PC-9 (cell line): ENCODE data around the gene RBM14. TPM values are rescaled to one million over a fixed set of nuclear protein-coding genes. Genes with fewer than 3 reads are reported as not detected.

ENCODE experiments used
- BruUV-seq: library from RNA; stranded (reverse); fragments of 400-500 nt; replicated peaks from 2 replicates; lab custom pipeline; 2021; lab: Mats Ljungman, UMichigan
- CTCF ChIA-PET: fragments of 300-600 bp; sonication (Branson Sonifier 250); formaldehyde crosslinking; loops from one replicate; lab custom pipeline; 2022; ENCODE audit warnings: antibody characterized with exemption; lab: Charles Lee
- POLR2A ChIA-PET: fragments of 300-600 bp; sonication (Branson Sonifier 250); formaldehyde crosslinking; loops from one replicate; lab custom pipeline; 2022; ENCODE audit warnings: antibody characterized with exemption; ENCODE audit not compliant: unreplicated experiment; lab: Charles Lee
- DNase-seq, 2 experiments: peaks; one replicate each; pipeline versions ENCODE4 v3.0.0 to v3.0.0-alpha.2; 2015 to 2022; ENCODE audit warnings: mixed read lengths in 1 of 2
- H2AFZ ChIP-seq: fragments of 200-600 bp; sonication (generic); 2 replicates; pipeline ENCODE4 v1.8.1; 2017; ENCODE audit warnings: antibody characterized with exemption
- H3F3A ChIP-seq: fragments of 200-600 bp; sonication (generic); 2 replicates; pipeline ENCODE4 v1.8.1; 2017; ENCODE audit warnings: antibody characterized with exemption, mild to moderate bottlenecking, low read depth; ENCODE audit not compliant: insufficient read depth
- H3K27ac ChIP-seq: fragments of 200-600 bp; sonication (generic); 2 replicates; pipeline ENCODE4 v1.6.1; 2016; ENCODE audit warnings: mixed run types
- H3K27me3 ChIP-seq: fragments of 200-600 bp; sonication (generic); 2 replicates; pipeline ENCODE4 v1.6.1; 2016; ENCODE audit warnings: low read depth, mixed run types; ENCODE audit not compliant: insufficient read depth
- H3K36me3 ChIP-seq: fragments of 200-600 bp; sonication (generic); 2 replicates; pipeline ENCODE4 v1.6.1; 2016; ENCODE audit warnings: low read depth, mixed run types
- H3K4me1 ChIP-seq: fragments of 200-600 bp; sonication (generic); replicated peaks from 2 replicates; pipeline ENCODE4 v1.6.1; 2016; ENCODE audit warnings: mixed run types; ENCODE audit not compliant: insufficient read depth
- H3K4me2 ChIP-seq: fragments of 200-600 bp; sonication (generic); 2 replicates; pipeline ENCODE4 v1.6.1; 2017; ENCODE audit warnings: mixed run types
- H3K4me3 ChIP-seq: fragments of 200-600 bp; sonication (generic); 2 replicates; pipeline ENCODE4 v1.6.1; 2016; ENCODE audit warnings: mixed run types
- H3K79me2 ChIP-seq: fragments of 200-600 bp; sonication (generic); 2 replicates; pipeline ENCODE4 v1.6.1; 2017; ENCODE audit warnings: low read depth, mixed run types
- H3K9me2 ChIP-seq: fragments of 200-600 bp; sonication (generic); 2 replicates; pipeline ENCODE4 v1.8.1; 2017; ENCODE audit warnings: mild to moderate bottlenecking; ENCODE audit not compliant: insufficient read depth
- H3K9me3 ChIP-seq: fragments of 200-600 bp; sonication (generic); 2 replicates; pipeline ENCODE4 v1.8.1; 2016; ENCODE audit warnings: low read depth; ENCODE audit not compliant: insufficient read depth
- H4K20me1 ChIP-seq: fragments of 200-600 bp; sonication (generic); 2 replicates; pipeline ENCODE4 v1.8.1; 2017; ENCODE audit not compliant: insufficient read depth
- EZH2 ChIP-seq: fragments of 200-600 bp; sonication (generic); IDR thresholded peaks from 2 replicates; pipeline ENCODE4 v1.8.0; 2017; ENCODE audit warnings: antibody characterized with exemption, low read depth
- intact Hi-C: fragments of 100-400 bp; cut with micrococcal nuclease; formaldehyde crosslinking; loops from one replicate; pipeline ENCODE4 v1.10.0; 2022; ENCODE audit not compliant: unreplicated experiment
- total RNA-seq: library from RNA; stranded (reverse); gene quantifications from 2 replicates; pipeline ENCODE4 v1.2.3, GENCODE V29; 2021
- TF ChIP-seq, protein P1 (sequence below): fragments of 200-600 bp; sonication (generic); conservative IDR thresholded peaks from 2 replicates; pipeline ENCODE4 v1.6.1; 2017; ENCODE audit warnings: mixed run types, antibody characterized with exemption, mild to moderate bottlenecking, moderate library complexity

Gene RBM14
- total RNA-seq, 1 experiment from 2014 or later: 108 TPM

DNA sequence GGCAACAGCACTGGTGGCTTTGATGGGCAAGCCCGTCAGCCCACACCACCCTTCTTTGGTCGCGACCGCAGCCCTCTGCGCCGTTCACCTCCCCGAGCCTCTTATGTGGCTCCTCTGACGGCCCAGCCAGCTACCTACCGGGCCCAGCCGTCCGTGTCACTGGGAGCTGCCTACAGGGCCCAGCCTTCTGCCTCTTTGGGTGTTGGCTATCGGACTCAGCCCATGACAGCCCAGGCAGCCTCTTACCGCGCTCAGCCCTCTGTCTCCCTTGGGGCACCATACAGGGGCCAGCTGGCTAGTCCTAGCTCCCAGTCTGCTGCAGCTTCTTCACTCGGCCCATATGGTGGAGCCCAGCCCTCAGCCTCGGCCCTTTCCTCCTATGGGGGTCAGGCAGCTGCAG is 8.0 kb downstream of the RBM14 start:
- Histone ChIP-seq H3K9me3 (no peaks in the 10 kb centered on the region), H3K4me1 (peaks cover 6% of the 10 kb centered on the region), H3F3A (peaks cover 18% of the 10 kb centered on the region), H3K27me3 (no peaks in the 10 kb centered on the region), H3K79me2 (peaks cover 100% of the 10 kb centered on the region), H3K4me2 (no peak overlapping the region), H2AFZ (no peak overlapping the region), H3K4me3 (no peak overlapping the region), H3K36me3 (peaks cover 73% of the 10 kb centered on the region), H3K9me2 (no peaks in the 10 kb centered on the region), H3K27ac (no peak overlapping the region), H4K20me1 (peaks cover 96% of the 10 kb centered on the region)
- DNase-seq: no peak
- no TSS peak for BruUV-seq
- POLR2A ChIA-PET: interaction anchor here (0.5 kb wide), 1 partner anchor 14 kb away, joined by 5 read pairs; no protein-coding TSS in a partner anchor
- no peak for TF ChIP-seq EZH2
- TF ChIP-seq, protein P1, sequence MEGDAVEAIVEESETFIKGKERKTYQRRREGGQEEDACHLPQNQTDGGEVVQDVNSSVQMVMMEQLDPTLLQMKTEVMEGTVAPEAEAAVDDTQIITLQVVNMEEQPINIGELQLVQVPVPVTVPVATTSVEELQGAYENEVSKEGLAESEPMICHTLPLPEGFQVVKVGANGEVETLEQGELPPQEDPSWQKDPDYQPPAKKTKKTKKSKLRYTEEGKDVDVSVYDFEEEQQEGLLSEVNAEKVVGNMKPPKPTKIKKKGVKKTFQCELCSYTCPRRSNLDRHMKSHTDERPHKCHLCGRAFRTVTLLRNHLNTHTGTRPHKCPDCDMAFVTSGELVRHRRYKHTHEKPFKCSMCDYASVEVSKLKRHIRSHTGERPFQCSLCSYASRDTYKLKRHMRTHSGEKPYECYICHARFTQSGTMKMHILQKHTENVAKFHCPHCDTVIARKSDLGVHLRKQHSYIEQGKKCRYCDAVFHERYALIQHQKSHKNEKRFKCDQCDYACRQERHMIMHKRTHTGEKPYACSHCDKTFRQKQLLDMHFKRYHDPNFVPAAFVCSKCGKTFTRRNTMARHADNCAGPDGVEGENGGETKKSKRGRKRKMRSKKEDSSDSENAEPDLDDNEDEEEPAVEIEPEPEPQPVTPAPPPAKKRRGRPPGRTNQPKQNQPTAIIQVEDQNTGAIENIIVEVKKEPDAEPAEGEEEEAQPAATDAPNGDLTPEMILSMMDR: no peak
- intact Hi-C loops: no loop called here
- CTCF ChIA-PET: no interaction called here

DNA sequence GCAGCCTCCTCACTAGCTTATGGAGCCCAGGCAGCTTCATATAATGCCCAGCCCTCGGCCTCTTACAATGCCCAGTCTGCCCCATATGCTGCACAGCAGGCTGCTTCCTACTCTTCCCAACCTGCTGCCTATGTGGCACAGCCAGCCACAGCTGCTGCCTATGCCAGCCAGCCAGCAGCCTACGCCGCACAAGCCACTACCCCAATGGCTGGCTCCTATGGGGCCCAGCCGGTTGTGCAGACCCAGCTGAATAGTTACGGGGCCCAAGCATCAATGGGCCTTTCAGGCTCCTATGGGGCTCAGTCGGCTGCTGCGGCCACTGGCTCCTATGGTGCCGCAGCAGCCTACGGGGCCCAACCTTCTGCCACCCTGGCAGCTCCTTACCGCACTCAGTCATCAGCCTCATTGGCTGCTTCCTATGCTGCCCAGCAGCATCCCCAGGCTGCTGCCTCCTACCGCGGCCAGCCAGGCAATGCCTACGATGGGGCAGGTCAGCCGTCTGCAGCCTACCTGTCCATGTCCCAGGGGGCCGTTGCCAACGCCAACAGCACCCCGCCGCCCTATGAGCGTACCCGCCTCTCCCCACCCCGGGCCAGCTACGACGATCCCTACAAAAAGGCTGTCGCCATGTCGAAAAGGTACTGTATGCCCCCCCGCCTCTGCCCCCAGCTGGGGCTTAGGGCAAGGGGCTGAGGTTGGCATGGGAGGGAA is 8.8 kb downstream of the RBM14 start:
- Histone ChIP-seq H3K4me1 (no peaks in the 10 kb centered on the region; the same call in 1 of the 2 replicates), H4K20me1 (peaks cover 96% of the 10 kb centered on the region), H3K9me2 (no peaks in the 10 kb centered on the region), H3K27me3 (no peaks in the 10 kb centered on the region), H3K36me3 (peaks cover 80% of the 10 kb centered on the region), H3F3A (peaks cover 21% of the 10 kb centered on the region), H3K79me2 (peaks cover 100% of the 10 kb centered on the region), H3K4me2 (no peak overlapping the region), H3K9me3 (no peaks in the 10 kb centered on the region), H3K4me3 (no peak overlapping the region), H2AFZ (no peak overlapping the region), H3K27ac (no peak overlapping the region)
- DNase-seq: no peak
- CTCF ChIA-PET: no interaction called here
- POLR2A ChIA-PET: interaction anchor here (0.6 kb wide), 1 partner anchor 13 kb away, joined by 6 read pairs; the partner anchor contains the start of gene RBM4
- TF ChIP-seq, protein P1: no peak
- TF ChIP-seq EZH2: no peak
- intact Hi-C loops: no loop called here
- BruUV-seq: no TSS peak

DNA sequence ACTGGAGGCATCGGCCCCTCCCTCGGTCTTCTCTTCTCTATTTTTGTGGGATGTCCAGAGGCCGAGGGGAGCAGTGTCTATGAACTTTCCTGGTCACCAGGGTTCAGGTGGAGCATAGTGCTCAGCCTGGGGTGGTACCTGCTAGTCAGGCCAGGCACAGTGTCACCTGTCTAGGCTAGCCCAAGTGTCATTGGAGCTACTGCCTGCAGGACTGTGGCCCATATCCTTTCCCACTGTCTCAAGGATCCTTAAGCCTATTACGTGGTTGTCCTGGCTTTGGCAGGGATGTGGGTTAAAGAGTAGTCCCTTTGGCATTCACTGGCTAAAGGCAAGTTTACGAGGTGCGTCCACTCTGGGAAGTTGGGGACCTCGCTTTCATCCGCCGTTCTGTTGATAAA is 9.3 kb downstream of the RBM14 start:
- no peak overlapping the region for H3K27ac ChIP-seq
- H3K9me3 ChIP-seq: no peaks in the 10 kb centered on the region
- no peak for DNase-seq
- H3K9me2 ChIP-seq: no peaks in the 10 kb centered on the region
- no TSS peak for BruUV-seq
- H3K27me3 ChIP-seq: no peaks in the 10 kb centered on the region
- POLR2A ChIA-PET: no interaction called here
- peaks cover 93% of the 10 kb centered on the region for H4K20me1 ChIP-seq
- H3F3A ChIP-seq: peaks cover 22% of the 10 kb centered on the region
- TF ChIP-seq EZH2: no peak
- TF ChIP-seq, protein P1: no peak
- intact Hi-C loops: no loop called here
- CTCF ChIA-PET: no interaction called here
- H3K79me2 ChIP-seq: peaks cover 100% of the 10 kb centered on the region
- peaks cover 82% of the 10 kb centered on the region for H3K36me3 ChIP-seq
- no peaks in the 10 kb centered on the region; the same call in 1 of the 2 replicates for H3K4me1 ChIP-seq
- H2AFZ ChIP-seq: no peak overlapping the region
- no peak overlapping the region for H3K4me2 ChIP-seq
- no peak overlapping the region for H3K4me3 ChIP-seq
